GM19043 (cell line): ENCODE measurements around the gene GALNT2.

Experiments used
- ATAC-seq: cut with Tn5 transposase; IDR thresholded peaks from one replicate; pipeline ENCODE4 v1.9.1; 2021; ENCODE audit warnings: low read depth; ENCODE audit not compliant: unreplicated experiment

Gene GALNT2

GRCh38 chr1:230267338-230268065, 200.5 kb downstream of the GALNT2 start:
- no peak for ATAC-seq

GRCh38 chr1:230268371-230269170, 201.5 kb downstream of the GALNT2 start:
- no peak for ATAC-seq

- no peak for ATAC-seq
Measured at GRCh38 chr1:230270185-230270558, 203.1 kb downstream of the GALNT2 start.

GRCh38 chr1:230270559-230271281, 203.7 kb downstream of the GALNT2 start:
- peak; percentile 70 for ATAC-seq

GRCh38 chr1:230271300-230272035, 204.4 kb downstream of the GALNT2 start:
- ATAC-seq: no peak

- ATAC-seq: no peak
Measured at GRCh38 chr1:230272557-230272956, 205.5 kb downstream of the GALNT2 start.

- ATAC-seq: no peak
Measured at GRCh38 chr1:230273141-230273710, 206.2 kb downstream of the GALNT2 start.

- no peak for ATAC-seq
Measured at GRCh38 chr1:230274254-230274653, 207.2 kb downstream of the GALNT2 start.

- ATAC-seq: no peak
Measured at GRCh38 chr1:230276401-230276800, 209.4 kb downstream of the GALNT2 start.

GRCh38 chr1:230277201-230278025, 210.4 kb downstream of the GALNT2 start:
- no peak for ATAC-seq

- ATAC-seq: no peak
Measured at GRCh38 chr1:230278376-230278775, 211.3 kb downstream of the GALNT2 start.

GRCh38 chr1:230278871-230279582, 212.0 kb downstream of the GALNT2 start:
- ATAC-seq: no peak

GRCh38 chr1:230279583-230279945, 212.5 kb downstream of the GALNT2 start:
- ATAC-seq: no peak

- no peak for ATAC-seq
Measured at GRCh38 chr1:230280054-230280795, 213.2 kb downstream of the GALNT2 start.

- no peak for ATAC-seq
Measured at GRCh38 chr1:230280906-230281413, 213.9 kb downstream of the GALNT2 start.

GRCh38 chr1:230281556-230281955, 214.5 kb downstream of the GALNT2 start:
- no peak for ATAC-seq

GRCh38 chr1:230282157-230282556, 215.1 kb downstream of the GALNT2 start:
- no peak for ATAC-seq

- no peak for ATAC-seq
Measured at GRCh38 chr1:230283678-230284077, 216.6 kb downstream of the GALNT2 start.
